Measurements from ENCODE around the gene CFTR. TPM values are rescaled to one million over a fixed set of nuclear protein-coding genes. Genes with fewer than 3 reads are reported as not detected.

Gene CFTR
- total RNA-seq, 4 donors from 2014 or later: 43.0 to 176 (median 76.6) TPM

GRCh38 chr7:117562759-117563158, 82.9 kb downstream of the CFTR start:
- no peak for DNase-seq
- no peak for TF ChIP-seq POLR2A (IDR thresholded peaks at IDR 0.05)
- TF ChIP-seq POLR2AphosphoS5 (IDR thresholded peaks at IDR 0.05): no peak
- no peak for TF ChIP-seq CTCF (IDR thresholded peaks at IDR 0.05)
- no peak for TF ChIP-seq EP300 (IDR thresholded peaks at IDR 0.05; ENCODE audit: low read depth)
- 54 to 88% methylated on average over 2 of the region's 2 CpGs for WGBS, 2 donors (ENCODE audit: low coverage in 1 of 2)
- Histone ChIP-seq H3K27me3 (no peaks in the 10 kb centered on the region), H3K36me3 (peaks cover 0 to 3% (median 0%) of the 10 kb centered on the region in 4 donors), H3K4me3 (no peak overlapping the region), H3K4me1 (peaks cover 0 to 5% (median 0%) of the 10 kb centered on the region in 4 donors), H3K9me3 (no peaks in the 10 kb centered on the region), H3K27ac (no peak overlapping the region)
- in situ Hi-C loops (cut with MboI; ENCODE audit: low pct_ligation_motif_present in 1 of 4, low pct_unique_long_range_greater_than_20kb in 1 of 4, low sequenced_read_pairs in 3 of 4) (no loop called here), intact Hi-C loops (cut with DNase I; ENCODE audit: low total_unique reads) (no loop called here)

DNA sequence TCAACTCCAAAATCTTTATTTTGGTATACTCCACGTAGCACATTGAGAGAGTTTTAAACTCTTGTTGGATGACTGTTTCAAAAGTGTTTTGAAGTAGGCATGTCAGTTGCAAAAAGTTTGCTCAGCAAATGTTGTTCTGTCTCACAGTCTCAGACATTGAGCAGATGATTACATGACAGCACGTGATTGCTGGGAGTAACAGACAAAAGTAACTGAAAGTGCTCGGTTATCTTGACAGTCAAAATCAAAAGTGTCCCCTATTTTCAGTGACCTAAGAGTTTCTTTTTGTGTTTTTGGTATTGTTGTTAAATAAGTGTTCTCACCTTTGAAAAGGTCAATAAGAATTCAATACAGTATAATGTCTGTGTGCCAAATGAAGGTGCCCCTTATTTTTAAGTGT, 84.3 kb downstream of the CFTR start:
- in situ Hi-C loops (cut with MboI; ENCODE audit: low pct_ligation_motif_present in 1 of 4, low pct_unique_long_range_greater_than_20kb in 1 of 4, low sequenced_read_pairs in 3 of 4): no loop called here
- H3K9me3 ChIP-seq: no peaks in the 10 kb centered on the region

GRCh38 chr7:117564627-117565026, 84.8 kb downstream of the CFTR start:
- Histone ChIP-seq H3K9me3 (no peaks in the 10 kb centered on the region), H3K27ac (no peak overlapping the region), H3K4me3 (no peak overlapping the region), H3K4me1 (peaks cover 0 to 5% (median 0%) of the 10 kb centered on the region in 4 donors), H3K36me3 (peaks cover 0 to 3% (median 0%) of the 10 kb centered on the region in 4 donors), H3K27me3 (no peaks in the 10 kb centered on the region)
- no peak for TF ChIP-seq POLR2A (IDR thresholded peaks at IDR 0.05)
- TF ChIP-seq POLR2AphosphoS5 (IDR thresholded peaks at IDR 0.05): no peak
- TF ChIP-seq CTCF (IDR thresholded peaks at IDR 0.05): no peak
- no peak for TF ChIP-seq EP300 (IDR thresholded peaks at IDR 0.05; ENCODE audit: low read depth)
- 70 to 76% methylated on average over 2 of the region's 2 CpGs for WGBS, 2 donors (ENCODE audit: low coverage in 1 of 2)
- intact Hi-C loops (cut with DNase I; ENCODE audit: low total_unique reads): no loop called here
- in situ Hi-C loops (cut with MboI; ENCODE audit: low pct_ligation_motif_present in 1 of 4, low pct_unique_long_range_greater_than_20kb in 1 of 4, low sequenced_read_pairs in 3 of 4): no loop called here
- no peak for DNase-seq

More for the DNA sequence above, 84.3 kb downstream of the CFTR start:
- peaks cover 0 to 5% (median 0%) of the 10 kb centered on the region in 4 donors for H3K4me1 ChIP-seq
- intact Hi-C loops (cut with DNase I; ENCODE audit: low total_unique reads): no loop called here
- TF ChIP-seq EP300 (IDR thresholded peaks at IDR 0.05; ENCODE audit: low read depth): no peak
- TF ChIP-seq CTCF (IDR thresholded peaks at IDR 0.05): no peak
- no peak for TF ChIP-seq POLR2A (IDR thresholded peaks at IDR 0.05)
- WGBS, 2 donors (ENCODE audit: low coverage in 1 of 2): 41 to 56% methylated on average over 3 of the region's 3 CpGs
- peaks cover 0 to 3% (median 0%) of the 10 kb centered on the region in 4 donors for H3K36me3 ChIP-seq
- H3K4me3 ChIP-seq: no peak overlapping the region
- no peak overlapping the region for H3K27ac ChIP-seq
- no peak for DNase-seq
- H3K27me3 ChIP-seq: no peaks in the 10 kb centered on the region

GRCh38 chr7:117565226-117565625, 85.4 kb downstream of the CFTR start:
- WGBS, 2 donors (ENCODE audit: low coverage in 1 of 2): 79 to 80% methylated on average over 4 of the region's 4 CpGs
- Histone ChIP-seq H3K36me3 (peaks cover 0 to 3% (median 0%) of the 10 kb centered on the region in 4 donors), H3K9me3 (no peaks in the 10 kb centered on the region), H3K4me1 (peaks cover 0 to 5% (median 0%) of the 10 kb centered on the region in 4 donors), H3K27me3 (no peaks in the 10 kb centered on the region), H3K4me3 (no peak overlapping the region), H3K27ac (no peak overlapping the region)
- intact Hi-C loops (cut with DNase I; ENCODE audit: low total_unique reads) (no loop called here), in situ Hi-C loops (cut with MboI; ENCODE audit: low pct_ligation_motif_present in 1 of 4, low pct_unique_long_range_greater_than_20kb in 1 of 4, low sequenced_read_pairs in 3 of 4) (no loop called here)
- TF ChIP-seq CTCF (IDR thresholded peaks at IDR 0.05): no peak
- TF ChIP-seq EP300 (IDR thresholded peaks at IDR 0.05; ENCODE audit: low read depth): no peak
- no peak for TF ChIP-seq POLR2AphosphoS5 (IDR thresholded peaks at IDR 0.05)
- TF ChIP-seq POLR2A (IDR thresholded peaks at IDR 0.05): no peak
- no peak for DNase-seq

Measured in transverse colon (tissue), 4 donors.